ENCODE measurements around the gene CFAP45.

Gene CFAP45

GRCh38 chr1:159900086-159900680 is at the start of gene CFAP45:
Gene CFAP45, minus strand, starts transcription at chr1:159900165. Its CDS starts 67 bp downstream, at chr1:159900098.
- Histone ChIP-seq H3K4me1 (ENCODE audit: control insufficient read depth, insufficient read depth, low read length) (peaks cover 6% of the 10 kb centered on the region), H3K4me3 (ENCODE audit: low read depth, low read length) (peak within 1 kb of the TSS; percentile 35), H3K9ac (ENCODE audit: low read depth, low read length) (no peak within 1 kb of the TSS), H3K27me3 (ENCODE audit: control insufficient read depth, insufficient read depth, low read length) (peaks cover 16% of the 10 kb centered on the region), H3K36me3 (ENCODE audit: control insufficient read depth, insufficient read depth, low read length) (no peaks in the 10 kb centered on the region), H3K9me3 (ENCODE audit: control insufficient read depth, insufficient read depth, low read length) (no peaks in the 10 kb centered on the region)

- Histone ChIP-seq H3K9me3 (ENCODE audit: control insufficient read depth, insufficient read depth, low read length) (no peaks in the 10 kb centered on the region), H3K36me3 (ENCODE audit: control insufficient read depth, insufficient read depth, low read length) (no peaks in the 10 kb centered on the region), H3K4me1 (ENCODE audit: control insufficient read depth, insufficient read depth, low read length) (peaks cover 15% of the 10 kb centered on the region), H3K9ac (ENCODE audit: low read depth, low read length) (no peak overlapping the region), H3K27me3 (ENCODE audit: control insufficient read depth, insufficient read depth, low read length) (peaks cover 6% of the 10 kb centered on the region), H3K4me3 (ENCODE audit: low read depth, low read length) (no peak overlapping the region)
Observed at GRCh38 chr1:159949123-159949522, 49.2 kb upstream of the CFAP45 start.

- H3K4me1 ChIP-seq (ENCODE audit: control insufficient read depth, insufficient read depth, low read length), result peaks cover 15% of the 10 kb centered on the region
- no peaks in the 10 kb centered on the region for H3K36me3 ChIP-seq (ENCODE audit: control insufficient read depth, insufficient read depth, low read length)
- no peak overlapping the region for H3K4me3 ChIP-seq (ENCODE audit: low read depth, low read length)
- H3K27me3 ChIP-seq (ENCODE audit: control insufficient read depth, insufficient read depth, low read length), result peaks cover 6% of the 10 kb centered on the region
- no peak overlapping the region for H3K9ac ChIP-seq (ENCODE audit: low read depth, low read length)
- no peaks in the 10 kb centered on the region for H3K9me3 ChIP-seq (ENCODE audit: control insufficient read depth, insufficient read depth, low read length)
Observed at GRCh38 chr1:159947942-159948341, 48.0 kb upstream of the CFAP45 start.

- H3K27me3 ChIP-seq (ENCODE audit: control insufficient read depth, insufficient read depth, low read length), result peaks cover 6% of the 10 kb centered on the region
- peaks cover 15% of the 10 kb centered on the region for H3K4me1 ChIP-seq (ENCODE audit: control insufficient read depth, insufficient read depth, low read length)
- H3K9me3 ChIP-seq (ENCODE audit: control insufficient read depth, insufficient read depth, low read length), result no peaks in the 10 kb centered on the region
- no peaks in the 10 kb centered on the region for H3K36me3 ChIP-seq (ENCODE audit: control insufficient read depth, insufficient read depth, low read length)
- no peak overlapping the region for H3K9ac ChIP-seq (ENCODE audit: low read depth, low read length)
- H3K4me3 ChIP-seq (ENCODE audit: low read depth, low read length), result peak overlapping the region; percentile 74
Observed at GRCh38 chr1:159946242-159947187, 46.5 kb upstream of the CFAP45 start.

- H3K4me3 ChIP-seq (ENCODE audit: low read depth, low read length), result peak within 1 kb of the TSS; percentile 82
Observed at GRCh38 chr1:159945483-159946241, 45.7 kb upstream of the CFAP45 start, which contains the start of gene IGSF9. Gene IGSF9, minus strand, starts transcription at chr1:159945613. Its CDS starts 2,159 bp downstream, at chr1:159943454.

GRCh38 chr1:159944623-159945455 is 44.9 kb upstream of the CFAP45 start:
- Histone ChIP-seq H3K4me1 (ENCODE audit: control insufficient read depth, insufficient read depth, low read length) (peaks cover 15% of the 10 kb centered on the region), H3K9ac (ENCODE audit: low read depth, low read length) (peak overlapping the region; percentile 12)

More at GRCh38 chr1:159945483-159946241, 45.7 kb upstream of the CFAP45 start, which contains the start of gene IGSF9:
- Histone ChIP-seq H3K36me3 (ENCODE audit: control insufficient read depth, insufficient read depth, low read length) (no peaks in the 10 kb centered on the region), H3K9ac (ENCODE audit: low read depth, low read length) (peak within 1 kb of the TSS; percentile 76), H3K27me3 (ENCODE audit: control insufficient read depth, insufficient read depth, low read length) (peaks cover 3% of the 10 kb centered on the region), H3K9me3 (ENCODE audit: control insufficient read depth, insufficient read depth, low read length) (no peaks in the 10 kb centered on the region), H3K4me1 (ENCODE audit: control insufficient read depth, insufficient read depth, low read length) (peaks cover 15% of the 10 kb centered on the region)

GRCh38 chr1:159943908-159944622 is 44.1 kb upstream of the CFAP45 start:
- Histone ChIP-seq H3K36me3 (ENCODE audit: control insufficient read depth, insufficient read depth, low read length) (no peaks in the 10 kb centered on the region), H3K27me3 (ENCODE audit: control insufficient read depth, insufficient read depth, low read length) (peaks cover 3% of the 10 kb centered on the region), H3K4me1 (ENCODE audit: control insufficient read depth, insufficient read depth, low read length) (peaks cover 15% of the 10 kb centered on the region), H3K9ac (ENCODE audit: low read depth, low read length) (no peak overlapping the region), H3K4me3 (ENCODE audit: low read depth, low read length) (peak overlapping the region; percentile 82), H3K9me3 (ENCODE audit: control insufficient read depth, insufficient read depth, low read length) (no peaks in the 10 kb centered on the region)

More at GRCh38 chr1:159944623-159945455, 44.9 kb upstream of the CFAP45 start:
- H3K9me3 ChIP-seq (ENCODE audit: control insufficient read depth, insufficient read depth, low read length), result no peaks in the 10 kb centered on the region
- H3K27me3 ChIP-seq (ENCODE audit: control insufficient read depth, insufficient read depth, low read length), result peaks cover 3% of the 10 kb centered on the region
- H3K36me3 ChIP-seq (ENCODE audit: control insufficient read depth, insufficient read depth, low read length), result no peaks in the 10 kb centered on the region
- peak overlapping the region; percentile 82 for H3K4me3 ChIP-seq (ENCODE audit: low read depth, low read length)

- Histone ChIP-seq H3K4me1 (ENCODE audit: control insufficient read depth, insufficient read depth, low read length) (peaks cover 15% of the 10 kb centered on the region), H3K36me3 (ENCODE audit: control insufficient read depth, insufficient read depth, low read length) (no peaks in the 10 kb centered on the region), H3K9ac (ENCODE audit: low read depth, low read length) (no peak overlapping the region), H3K4me3 (ENCODE audit: low read depth, low read length) (no peak overlapping the region), H3K9me3 (ENCODE audit: control insufficient read depth, insufficient read depth, low read length) (no peaks in the 10 kb centered on the region), H3K27me3 (ENCODE audit: control insufficient read depth, insufficient read depth, low read length) (peaks cover 3% of the 10 kb centered on the region)
Observed at GRCh38 chr1:159943278-159943640, 43.3 kb upstream of the CFAP45 start.

- no peak overlapping the region for H3K4me3 ChIP-seq (ENCODE audit: low read depth, low read length)
- peaks cover 3% of the 10 kb centered on the region for H3K27me3 ChIP-seq (ENCODE audit: control insufficient read depth, insufficient read depth, low read length)
- no peaks in the 10 kb centered on the region for H3K36me3 ChIP-seq (ENCODE audit: control insufficient read depth, insufficient read depth, low read length)
- no peak overlapping the region for H3K9ac ChIP-seq (ENCODE audit: low read depth, low read length)
- H3K4me1 ChIP-seq (ENCODE audit: control insufficient read depth, insufficient read depth, low read length), result peaks cover 16% of the 10 kb centered on the region
- H3K9me3 ChIP-seq (ENCODE audit: control insufficient read depth, insufficient read depth, low read length), result no peaks in the 10 kb centered on the region
Observed at GRCh38 chr1:159942632-159943277, 42.8 kb upstream of the CFAP45 start.
